Epithelial cell of prostate (primary cell): ENCODE results near the gene ZMIZ2.
A peak's percentile ranks its signal among the peaks of the same experiment; 100 is the strongest.
"Not testable (repeated sequence)": the region's sequence is repeated elsewhere in the genome, so short reads cannot be mapped to it uniquely, and the experiment has no call there.

Experiments used
- DNase-seq: peaks from one replicate; pipeline ENCODE4 v3.0.0-alpha.2; 2011; ENCODE audit warnings: low read depth, low spot score
- H3K27ac ChIP-seq: fragments of 450-650 bp; 2 replicates; pipeline ENCODE4 v1.5.1; 2017; ENCODE audit warnings: mild to moderate bottlenecking

ZMIZ2 gene

GRCh38 chr7:44797329-44798258 lies 48.9 kb downstream of the ZMIZ2 start:
- H3K27ac ChIP-seq: peak overlapping the region; percentile 99
- DNase-seq: peak; percentile 79

- no peak for DNase-seq
- H3K27ac ChIP-seq: peak overlapping the region; percentile 99
Measured at GRCh38 chr7:44798649-44799305, 50.1 kb downstream of the ZMIZ2 start.

- peak overlapping the region; percentile 99 for H3K27ac ChIP-seq
- no peak for DNase-seq
Measured at GRCh38 chr7:44799939-44800338, 51.3 kb downstream of the ZMIZ2 start.

GRCh38 chr7:44801890-44802289 lies 53.2 kb downstream of the ZMIZ2 start:
- DNase-seq: peak; percentile 22
- peak overlapping the region; percentile 99 for H3K27ac ChIP-seq

- peak overlapping the region; percentile 99 for H3K27ac ChIP-seq
Measured at GRCh38 chr7:44802418-44803025, 53.9 kb downstream of the ZMIZ2 start.

GRCh38 chr7:44803828-44804519 lies 55.3 kb downstream of the ZMIZ2 start:
- peak overlapping the region; percentile 99 for H3K27ac ChIP-seq
- DNase-seq: not testable (repeated sequence)

More at GRCh38 chr7:44802418-44803025, 53.9 kb downstream of the ZMIZ2 start:
- no peak for DNase-seq

- H3K27ac ChIP-seq: peak overlapping the region; percentile 9
- DNase-seq: no peak
Measured at GRCh38 chr7:44805950-44806349, 57.3 kb downstream of the ZMIZ2 start.

- H3K27ac ChIP-seq: no peak overlapping the region
- DNase-seq: no peak
Measured at GRCh38 chr7:44808914-44809393, 60.3 kb downstream of the ZMIZ2 start.

GRCh38 chr7:44811093-44811492 lies 62.4 kb downstream of the ZMIZ2 start:
- H3K27ac ChIP-seq: no peak overlapping the region
- peak; percentile 51 for DNase-seq

- no peak overlapping the region for H3K27ac ChIP-seq
- no peak for DNase-seq
Measured at GRCh38 chr7:44811571-44811970, 62.9 kb downstream of the ZMIZ2 start.

- DNase-seq: no peak
- no peak overlapping the region for H3K27ac ChIP-seq
Measured at GRCh38 chr7:44814919-44815318, 66.3 kb downstream of the ZMIZ2 start.

GRCh38 chr7:44819292-44819691 lies 70.6 kb downstream of the ZMIZ2 start:
- no peak overlapping the region for H3K27ac ChIP-seq
- DNase-seq: no peak
